PC-3 (cell line): ENCODE data around the gene ALPK1. TPM values are rescaled to one million over a fixed set of nuclear protein-coding genes. Genes with fewer than 3 reads are reported as not detected.

Experiments
- ATAC-seq: fragments of 200-7000 bp; cut with Tn5 transposase; 2 replicates; pipeline ENCODE4 v1.9.1; 2020; ENCODE audit warnings: mild to moderate bottlenecking, moderate library complexity
- BruUV-seq: library from RNA; stranded (reverse); fragments of 400-500 nt; replicated peaks from 2 replicates; lab custom pipeline; 2021; lab: Mats Ljungman, UMichigan
- CTCF ChIA-PET: fragments of 300-600 bp; sonication (Branson Sonifier 250); formaldehyde crosslinking; loops from one replicate; lab custom pipeline; 2022; ENCODE audit warnings: antibody characterized with exemption; lab: Charles Lee
- POLR2A ChIA-PET: fragments of 300-600 bp; sonication (Branson Sonifier 250); formaldehyde crosslinking; loops from one replicate; lab custom pipeline; 2022; ENCODE audit warnings: antibody characterized with exemption; ENCODE audit not compliant: unreplicated experiment; lab: Charles Lee
- DNase-seq: peaks from one replicate; pipeline ENCODE4 v3.0.0-alpha.2; 2015
- H2AFZ ChIP-seq: fragments of 300-600 bp; sonication (generic); 2 replicates; pipeline ENCODE4 v1.6.0; 2016; ENCODE audit warnings: antibody characterized with exemption, low read length
- H3F3A ChIP-seq: fragments of 300-600 bp; sonication (generic); one replicate; pipeline ENCODE4 v1.6.0; 2017; ENCODE audit warnings: antibody characterized with exemption, low read length, control low read depth, mild to moderate bottlenecking; ENCODE audit not compliant: unreplicated experiment
- H3K27ac ChIP-seq: fragments of 300-600 bp; sonication (generic); 2 replicates; pipeline ENCODE4 v1.5.1; 2016; ENCODE audit warnings: mild to moderate bottlenecking, low read length
- H3K27me3 ChIP-seq: fragments of 300-600 bp; sonication (generic); 2 replicates; pipeline ENCODE4 v1.6.1; 2016; ENCODE audit warnings: low read length, mixed read lengths
- H3K36me3 ChIP-seq: fragments of 300-600 bp; sonication (generic); 2 replicates; pipeline ENCODE4 v1.6.1; 2016; ENCODE audit warnings: low read depth, mixed run types, low read length, mixed read lengths
- H3K4me1 ChIP-seq: fragments of 300-600 bp; sonication (generic); 2 replicates; pipeline ENCODE4 v1.5.1; 2016; ENCODE audit warnings: low read length; ENCODE audit not compliant: insufficient read depth
- H3K4me2 ChIP-seq: fragments of 300-600 bp; sonication (generic); 2 replicates; pipeline ENCODE4 v1.6.0; 2016; ENCODE audit warnings: low read length
- H3K4me3 ChIP-seq: fragments of 300-600 bp; sonication (generic); 2 replicates; pipeline ENCODE4 v1.5.1; 2016; ENCODE audit warnings: mild to moderate bottlenecking, low read length, mixed read lengths
- H3K79me2 ChIP-seq: fragments of 300-600 bp; sonication (generic); 2 replicates; pipeline ENCODE4 v1.6.1; 2017; ENCODE audit warnings: low read length, mixed read lengths
- H3K9ac ChIP-seq: fragments of 300-600 bp; sonication (generic); 2 replicates; pipeline ENCODE4 v1.6.0; 2016; ENCODE audit warnings: mild to moderate bottlenecking, low read length
- H3K9me2 ChIP-seq: fragments of 300-600 bp; sonication (generic); replicated peaks from 2 replicates; pipeline ENCODE4 v1.6.1; 2016; ENCODE audit warnings: mixed run types, low read length, mixed read lengths
- H3K9me3 ChIP-seq: fragments of 300-600 bp; sonication (generic); 2 replicates; pipeline ENCODE4 v1.6.1; 2016; ENCODE audit warnings: low read length, mixed read lengths
- H4K20me1 ChIP-seq: fragments of 300-600 bp; sonication (generic); 2 replicates; pipeline ENCODE4 v1.6.1; 2016; ENCODE audit warnings: low read length, mixed read lengths
- CTCF ChIP-seq: fragments of 300-600 bp; sonication (generic); conservative IDR thresholded peaks from 2 replicates; pipeline ENCODE4 v1.5.1; 2017; ENCODE audit warnings: antibody characterized with exemption, low read depth, mild to moderate bottlenecking, low read length
- EZH2 ChIP-seq: fragments of 300-600 bp; sonication (generic); IDR thresholded peaks from one replicate; pipeline ENCODE4 v1.6.1; 2017; ENCODE audit warnings: antibody characterized with exemption, mild to moderate bottlenecking, low read length; ENCODE audit not compliant: unreplicated experiment
- EZH2phosphoT487 ChIP-seq: fragments of 300-600 bp; sonication (generic); IDR thresholded peaks from 2 replicates; pipeline ENCODE4 v1.6.1; 2018; ENCODE audit warnings: mild to moderate bottlenecking, antibody characterized with exemption, low read length, borderline replicate concordance
- intact Hi-C: fragments of 100-400 bp; cut with micrococcal nuclease; formaldehyde crosslinking; loops from 2 replicates; pipeline ENCODE4 v1.9.0; 2023
- total RNA-seq: library from RNA; depleted of rRNA; stranded (reverse); fragments of >200 nt; gene quantifications from 2 replicates; pipeline ENCODE4 v1.2.3, GENCODE V29; 2014

Gene ALPK1
- total RNA-seq, 1 experiment from 2014 or later: 4.2 TPM

GRCh38 chr4:112381996-112382692 lies 85.0 kb downstream of the ALPK1 start:
- intact Hi-C loops: no loop called here

GRCh38 chr4:112386071-112386470 lies 88.9 kb downstream of the ALPK1 start:
- Histone ChIP-seq H3K4me3 (no peak overlapping the region), H3K9ac (no peak overlapping the region), H3K79me2 (no peaks in the 10 kb centered on the region), H3F3A (no peaks in the 10 kb centered on the region), H4K20me1 (no peaks in the 10 kb centered on the region), H3K27ac (no peak overlapping the region), H3K4me1 (no peaks in the 10 kb centered on the region), H3K9me2 (no peaks in the 10 kb centered on the region), H2AFZ (no peak overlapping the region), H3K9me3 (no peaks in the 10 kb centered on the region), H3K4me2 (no peak overlapping the region), H3K36me3 (no peaks in the 10 kb centered on the region), H3K27me3 (no peaks in the 10 kb centered on the region)
- POLR2A ChIA-PET: no interaction called here
- CTCF ChIA-PET: no interaction called here
- DNase-seq (no peak), ATAC-seq (no peak)
- TF ChIP-seq EZH2 (no peak), CTCF (no peak), EZH2phosphoT487 (no peak)
- intact Hi-C loops: no loop called here
- BruUV-seq: no TSS peak

More at GRCh38 chr4:112381996-112382692, 85.0 kb downstream of the ALPK1 start:
- no peaks in the 10 kb centered on the region for H3F3A ChIP-seq
- no TSS peak for BruUV-seq
- H3K36me3 ChIP-seq: no peaks in the 10 kb centered on the region
- POLR2A ChIA-PET: no interaction called here
- H2AFZ ChIP-seq: no peak overlapping the region
- no peaks in the 10 kb centered on the region for H4K20me1 ChIP-seq
- no peaks in the 10 kb centered on the region for H3K9me2 ChIP-seq
- no peak overlapping the region for H3K9ac ChIP-seq
- no peak overlapping the region for H3K4me2 ChIP-seq
- no peaks in the 10 kb centered on the region for H3K9me3 ChIP-seq
- H3K27me3 ChIP-seq: no peaks in the 10 kb centered on the region
- ATAC-seq: no peak
- TF ChIP-seq EZH2 (no peak), CTCF (no peak), EZH2phosphoT487 (no peak)
- CTCF ChIA-PET: no interaction called here
- no peaks in the 10 kb centered on the region for H3K4me1 ChIP-seq
- H3K27ac ChIP-seq: no peak overlapping the region
- H3K4me3 ChIP-seq: no peak overlapping the region
- no peaks in the 10 kb centered on the region for H3K79me2 ChIP-seq
- DNase-seq: no peak

- ChIA-PET CTCF (no interaction called here), POLR2A (no interaction called here)
- TF ChIP-seq EZH2phosphoT487: no peak
- TF ChIP-seq CTCF: no peak
- no peak for TF ChIP-seq EZH2
- no peak overlapping the region for H3K4me2 ChIP-seq
- no peaks in the 10 kb centered on the region for H3K9me3 ChIP-seq
- no peaks in the 10 kb centered on the region for H4K20me1 ChIP-seq
- H3K27ac ChIP-seq: no peak overlapping the region
- H3F3A ChIP-seq: no peaks in the 10 kb centered on the region
- ATAC-seq (no peak), DNase-seq (no peak)
- H3K4me1 ChIP-seq: no peaks in the 10 kb centered on the region
- BruUV-seq: no TSS peak
- no peaks in the 10 kb centered on the region for H3K27me3 ChIP-seq
- H3K9ac ChIP-seq: no peak overlapping the region
- H3K36me3 ChIP-seq: no peaks in the 10 kb centered on the region
- H3K9me2 ChIP-seq: no peaks in the 10 kb centered on the region
- H3K79me2 ChIP-seq: no peaks in the 10 kb centered on the region
- no peak overlapping the region for H3K4me3 ChIP-seq
- no peak overlapping the region for H2AFZ ChIP-seq
- intact Hi-C loops: no loop called here
Observed at GRCh38 chr4:112402098-112402497, 104.9 kb downstream of the ALPK1 start.
